ENCODE results near the gene ZNF70. TPM values are rescaled to one million over a fixed set of nuclear protein-coding genes. Genes with fewer than 3 reads are reported as not detected.
A peak's percentile ranks its signal among the peaks of the same experiment; 100 is the strongest.

The ZNF70 gene
- total RNA-seq, 1 experiment from 2014 or later, result 3.2 TPM

- CTCF ChIA-PET, result interaction anchor here (0.8 to 1.0 kb wide), 2 partner anchors 12 to 99 kb away, joined by 3 read pairs; no protein-coding TSS in a partner anchor
- peak overlapping the region; percentile 94 for H3K4me2 ChIP-seq (ENCODE audit: low read length)
- BruUV-seq (replicated peaks), result TSS peak; percentile 80
- peak overlapping the region; percentile 65 to 82 for H3K4me3 ChIP-seq (replicated peaks in 1 of 2; ENCODE audit: low read depth in 1 of 2, low read length in 2 of 2)
- peak overlapping the region; percentile 92 for H3K9ac ChIP-seq (ENCODE audit: low read length)
- POLR2A ChIA-PET, result interaction anchor here (0.9 kb wide), 2 partner anchors 33 to 108 kb away, joined by 3 read pairs; partner anchors contain the start of gene SLC2A11
- DNase-seq (ENCODE audit: low read depth, low spot score) (no peak), ATAC-seq (no peak)
- no peaks in the 10 kb centered on the region for H4K20me1 ChIP-seq (ENCODE audit: insufficient read depth)
- no peaks in the 10 kb centered on the region for H3K27me3 ChIP-seq (ENCODE audit: insufficient read depth, low read length)
- no peaks in the 10 kb centered on the region for H3K9me2 ChIP-seq (ENCODE audit: insufficient read depth)
- H3K9me3 ChIP-seq (ENCODE audit: control insufficient read depth in 1 of 2, insufficient read depth in 1 of 2, low read depth in 1 of 2, low read length in 2 of 2), result no peaks in the 10 kb centered on the region
- H2AFZ ChIP-seq (ENCODE audit: low read depth, low read length, poor library complexity, severe bottlenecking), result no peak overlapping the region
- no peaks in the 10 kb centered on the region for H3K79me2 ChIP-seq (ENCODE audit: insufficient read depth, low read length)
- intact Hi-C loops (cut with micrococcal nuclease), result no loop called here
- peak overlapping the region; percentile 53 for H3K27ac ChIP-seq (ENCODE audit: low read depth, low read length)
- TF ChIP-seq SP1 (IDR thresholded peaks at IDR 0.05; ENCODE audit: low read depth), result no peak
- no peaks in the 10 kb centered on the region for H3K36me3 ChIP-seq (ENCODE audit: control insufficient read depth in 1 of 2, insufficient read depth in 2 of 2, low read length in 2 of 2)
- RAD21 ChIA-PET (ENCODE audit: low non-redundant PET in 1 of 2, low total read pairs in 2 of 2, uncharacterized antibody in 2 of 2, unreplicated experiment in 2 of 2), result no interaction called here
- peaks cover 8 to 25% of the 10 kb centered on the region in 2 experiments for H3K4me1 ChIP-seq (ENCODE audit: control insufficient read depth in 1 of 2, insufficient read depth in 2 of 2, low read length in 2 of 2)
Measured at GRCh38 chr22:23750367-23750713, 572 bp downstream of the ZNF70 start.

- intact Hi-C loops (cut with micrococcal nuclease), result no loop called here
- Histone ChIP-seq H3K9ac (ENCODE audit: low read length) (peak overlapping the region; percentile 92), H3K4me1 (ENCODE audit: control insufficient read depth in 1 of 2, insufficient read depth in 2 of 2, low read length in 2 of 2) (peaks cover 8 to 25% of the 10 kb centered on the region in 2 experiments), H3K4me2 (ENCODE audit: low read length) (peak overlapping the region; percentile 94), H3K27me3 (ENCODE audit: insufficient read depth, low read length) (no peaks in the 10 kb centered on the region), H3K9me3 (ENCODE audit: control insufficient read depth in 1 of 2, insufficient read depth in 1 of 2, low read depth in 1 of 2, low read length in 2 of 2) (no peaks in the 10 kb centered on the region), H3K79me2 (ENCODE audit: insufficient read depth, low read length) (no peaks in the 10 kb centered on the region), H4K20me1 (ENCODE audit: insufficient read depth) (no peaks in the 10 kb centered on the region), H3K4me3 (replicated peaks in 1 of 2; ENCODE audit: low read depth in 1 of 2, low read length in 2 of 2) (peak overlapping the region; percentile 65 to 82), H3K27ac (ENCODE audit: low read depth, low read length) (no peak overlapping the region), H3K9me2 (ENCODE audit: insufficient read depth) (no peaks in the 10 kb centered on the region), H3K36me3 (ENCODE audit: control insufficient read depth in 1 of 2, insufficient read depth in 2 of 2, low read length in 2 of 2) (peaks cover 0 to 3% of the 10 kb centered on the region in 2 experiments; a peak in 1 of 4 replicates), H2AFZ (ENCODE audit: low read depth, low read length, poor library complexity, severe bottlenecking) (no peak overlapping the region)
- TF ChIP-seq EGR1 (IDR thresholded peaks at IDR 0.05; ENCODE audit: low read depth), result no peak
- TF ChIP-seq JUND (IDR thresholded peaks at IDR 0.05), result no peak
- TF ChIP-seq CTCF (IDR thresholded peaks at IDR 0.05 in 2 of 3, conservative IDR thresholded peaks at IDR 0.05 in 1 of 3; ENCODE audit: borderline replicate concordance in 1 of 3, insufficient read depth in 1 of 3, low read depth in 2 of 3, low read length in 2 of 3), result no peak
- no peak for TF ChIP-seq YY1 (IDR thresholded peaks at IDR 0.05; ENCODE audit: extremely low read depth, insufficient replicate concordance, low read depth, low read length)
- TF ChIP-seq POLR2AphosphoS5 (IDR thresholded peaks at IDR 0.05; ENCODE audit: low read depth, low read length), result no peak
- no peak for TF ChIP-seq POLR2A (IDR thresholded peaks at IDR 0.05; ENCODE audit: borderline replicate concordance, extremely low read depth, insufficient read depth, insufficient read length)
- no peak for TF ChIP-seq SP1 (IDR thresholded peaks at IDR 0.05; ENCODE audit: low read depth)
- TF ChIP-seq ELF1 (IDR thresholded peaks at IDR 0.05; ENCODE audit: borderline replicate concordance, low read depth), result no peak
- no peak for TF ChIP-seq FOSL1 (IDR thresholded peaks at IDR 0.05; ENCODE audit: low read depth)
- TF ChIP-seq ZFX (IDR thresholded peaks at IDR 0.05), result no peak
- no peak for TF ChIP-seq RAD21 (IDR thresholded peaks at IDR 0.05; ENCODE audit: low read depth)
- TF ChIP-seq, protein P1, sequence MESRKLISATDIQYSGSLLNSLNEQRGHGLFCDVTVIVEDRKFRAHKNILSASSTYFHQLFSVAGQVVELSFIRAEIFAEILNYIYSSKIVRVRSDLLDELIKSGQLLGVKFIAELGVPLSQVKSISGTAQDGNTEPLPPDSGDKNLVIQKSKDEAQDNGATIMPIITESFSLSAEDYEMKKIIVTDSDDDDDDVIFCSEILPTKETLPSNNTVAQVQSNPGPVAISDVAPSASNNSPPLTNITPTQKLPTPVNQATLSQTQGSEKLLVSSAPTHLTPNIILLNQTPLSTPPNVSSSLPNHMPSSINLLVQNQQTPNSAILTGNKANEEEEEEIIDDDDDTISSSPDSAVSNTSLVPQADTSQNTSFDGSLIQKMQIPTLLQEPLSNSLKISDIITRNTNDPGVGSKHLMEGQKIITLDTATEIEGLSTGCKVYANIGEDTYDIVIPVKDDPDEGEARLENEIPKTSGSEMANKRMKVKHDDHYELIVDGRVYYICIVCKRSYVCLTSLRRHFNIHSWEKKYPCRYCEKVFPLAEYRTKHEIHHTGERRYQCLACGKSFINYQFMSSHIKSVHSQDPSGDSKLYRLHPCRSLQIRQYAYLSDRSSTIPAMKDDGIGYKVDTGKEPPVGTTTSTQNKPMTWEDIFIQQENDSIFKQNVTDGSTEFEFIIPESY (IDR thresholded peaks at IDR 0.05; ENCODE audit: extremely low read depth, insufficient replicate concordance, low read length), result no peak
- no peak for TF ChIP-seq EZH2phosphoT487 (IDR thresholded peaks at IDR 0.05; ENCODE audit: borderline replicate concordance)
- TF ChIP-seq, protein P2, sequence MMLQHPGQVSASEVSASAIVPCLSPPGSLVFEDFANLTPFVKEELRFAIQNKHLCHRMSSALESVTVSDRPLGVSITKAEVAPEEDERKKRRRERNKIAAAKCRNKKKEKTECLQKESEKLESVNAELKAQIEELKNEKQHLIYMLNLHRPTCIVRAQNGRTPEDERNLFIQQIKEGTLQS (IDR thresholded peaks at IDR 0.05), result no peak
- TF ChIP-seq CBX3 (IDR thresholded peaks at IDR 0.05; ENCODE audit: low read depth), result no peak
- ATAC-seq (no peak), DNase-seq (ENCODE audit: low read depth, low spot score) (no peak)
- BruUV-seq (replicated peaks), result no TSS peak
- CTCF ChIA-PET, result interaction anchor here (0.6 to 0.8 kb wide), 4 partner anchors 12 to 1024 kb away, joined by 3 read pairs; no protein-coding TSS in a partner anchor
- POLR2A ChIA-PET, result interaction anchor here (0.7 kb wide), 1 partner anchor 40 kb away, joined by 3 read pairs; no protein-coding TSS in a partner anchor
- RAD21 ChIA-PET (ENCODE audit: low non-redundant PET in 1 of 2, low total read pairs in 2 of 2, uncharacterized antibody in 2 of 2, unreplicated experiment in 2 of 2), result no interaction called here
Measured at GRCh38 chr22:23749841-23750301, 1.0 kb downstream of the ZNF70 start.
